Central memory CD4-positive, alpha-beta T cell (primary cell): ENCODE data around the gene HELZ.

Experiments used
- DNase-seq: peaks from one replicate; pipeline ENCODE4 v3.0.0; 2022

HELZ gene

GRCh38 chr17:67021196-67021595 lies 223.8 kb downstream of the HELZ start:
- no peak for DNase-seq
